ENCODE measurements around the gene CPED1. TPM values are rescaled to one million over a fixed set of nuclear protein-coding genes. Genes with fewer than 3 reads are reported as not detected.
A peak's percentile ranks its signal among the peaks of the same experiment; 100 is the strongest.
"Not testable (repeated sequence)": the region's sequence is repeated elsewhere in the genome, so short reads cannot be mapped to it uniquely, and the experiment has no call there.

CPED1 gene
- total RNA-seq, 1 donor from 2014 or later = not detected

- no peaks in the 10 kb centered on the region for H3F3A ChIP-seq (ENCODE audit: low read depth)
- H3K9me3 ChIP-seq (ENCODE audit: low read depth) = no peaks in the 10 kb centered on the region
- Mint-ChIP-seq H3K9me3 (no peaks in the 10 kb centered on the region), H3K4me1 (no peaks in the 10 kb centered on the region), H3K27me3 (ENCODE audit: insufficient read depth, low read depth) (no peaks in the 10 kb centered on the region), H3K36me3 (no peaks in the 10 kb centered on the region), H3K4me3 (no peak overlapping the region), H3K27ac (no peak overlapping the region)
- no peak overlapping the region for H3K4me3 ChIP-seq
- no peak overlapping the region for H2AFZ ChIP-seq (replicated peaks)
- DNase-seq (ENCODE audit: low spot score) = no peak
- no peaks in the 10 kb centered on the region for H3K27me3 ChIP-seq
- no peaks in the 10 kb centered on the region for H3K4me1 ChIP-seq
- no peak overlapping the region for H3K4me2 ChIP-seq
- no peaks in the 10 kb centered on the region for H3K36me3 ChIP-seq
- TF ChIP-seq CTCF (IDR thresholded peaks at IDR 0.05) (no peak), EZH2phosphoT487 (IDR thresholded peaks at IDR 0.05) (no peak), EZH2 (IDR thresholded peaks at IDR 0.05) (no peak)
- no peaks in the 10 kb centered on the region for H3K79me2 ChIP-seq (ENCODE audit: low read depth)
- H3K27ac ChIP-seq = no peak overlapping the region
- no peak overlapping the region for H3K9ac ChIP-seq
- no peaks in the 10 kb centered on the region for H4K20me1 ChIP-seq (ENCODE audit: low read depth)
These were observed 226.1 kb downstream of the CPED1 start for GRCh38 chr7:121214657-121215056.

- no peak for DNase-seq (ENCODE audit: low spot score)
- H2AFZ ChIP-seq (replicated peaks) = peak overlapping the region; percentile 53
- Mint-ChIP-seq H3K9me3 (peaks cover 10% of the 10 kb centered on the region), H3K27ac (no peak overlapping the region), H3K4me3 (no peak overlapping the region), H3K36me3 (no peaks in the 10 kb centered on the region), H3K27me3 (ENCODE audit: insufficient read depth, low read depth) (no peaks in the 10 kb centered on the region), H3K4me1 (no peaks in the 10 kb centered on the region)
- no peak overlapping the region for H3K4me3 ChIP-seq
- no peaks in the 10 kb centered on the region for H3K36me3 ChIP-seq
- no peaks in the 10 kb centered on the region for H3K79me2 ChIP-seq (ENCODE audit: low read depth)
- H4K20me1 ChIP-seq (ENCODE audit: low read depth) = no peaks in the 10 kb centered on the region
- H3K27ac ChIP-seq = no peak overlapping the region
- no peaks in the 10 kb centered on the region for H3K4me1 ChIP-seq
- no peaks in the 10 kb centered on the region for H3F3A ChIP-seq (ENCODE audit: low read depth)
- no peak overlapping the region for H3K9ac ChIP-seq
- no peaks in the 10 kb centered on the region for H3K27me3 ChIP-seq
- TF ChIP-seq EZH2 (IDR thresholded peaks at IDR 0.05) (no peak), EZH2phosphoT487 (IDR thresholded peaks at IDR 0.05) (no peak), CTCF (IDR thresholded peaks at IDR 0.05) (no peak)
- H3K9me3 ChIP-seq (ENCODE audit: low read depth) = no peaks in the 10 kb centered on the region
- H3K4me2 ChIP-seq = no peak overlapping the region
These were observed 230.5 kb downstream of the CPED1 start for GRCh38 chr7:121219026-121219425.

GRCh38 chr7:121221108-121221507, 232.6 kb downstream of the CPED1 start:
- not testable (repeated sequence) for H3K4me2 ChIP-seq; H3K9ac ChIP-seq; H3K27me3 Mint-ChIP-seq (ENCODE audit: insufficient read depth, low read depth); DNase-seq (ENCODE audit: low spot score); H3K27ac ChIP-seq; H3F3A ChIP-seq (ENCODE audit: low read depth); H3K4me1 Mint-ChIP-seq; H3K36me3 ChIP-seq; H3K27ac Mint-ChIP-seq; H3K79me2 ChIP-seq (ENCODE audit: low read depth); H3K36me3 Mint-ChIP-seq; H3K4me3 ChIP-seq; H3K9me3 Mint-ChIP-seq; H4K20me1 ChIP-seq (ENCODE audit: low read depth); H3K9me3 ChIP-seq (ENCODE audit: low read depth); H2AFZ ChIP-seq (replicated peaks); H3K4me1 ChIP-seq; H3K27me3 ChIP-seq; H3K4me3 Mint-ChIP-seq

GRCh38 chr7:121228779-121229178, 240.3 kb downstream of the CPED1 start:
- H3K27ac ChIP-seq = no peak overlapping the region
- Mint-ChIP-seq H3K36me3 (no peaks in the 10 kb centered on the region), H3K27me3 (ENCODE audit: insufficient read depth, low read depth) (peaks cover 2% of the 10 kb centered on the region), H3K4me1 (no peaks in the 10 kb centered on the region), H3K4me3 (no peak overlapping the region), H3K9me3 (no peaks in the 10 kb centered on the region), H3K27ac (no peak overlapping the region)
- no peaks in the 10 kb centered on the region for H4K20me1 ChIP-seq (ENCODE audit: low read depth)
- no peak overlapping the region for H2AFZ ChIP-seq (replicated peaks)
- H3K79me2 ChIP-seq (ENCODE audit: low read depth) = no peaks in the 10 kb centered on the region
- DNase-seq (ENCODE audit: low spot score) = no peak
- H3K27me3 ChIP-seq = no peaks in the 10 kb centered on the region
- H3K9ac ChIP-seq = no peak overlapping the region
- no peaks in the 10 kb centered on the region for H3K4me1 ChIP-seq
- H3K4me3 ChIP-seq = no peak overlapping the region
- no peaks in the 10 kb centered on the region for H3K36me3 ChIP-seq
- no peak for TF ChIP-seq CTCF (IDR thresholded peaks at IDR 0.05)
- no peak for TF ChIP-seq EZH2 (IDR thresholded peaks at IDR 0.05)
- TF ChIP-seq EZH2phosphoT487 (IDR thresholded peaks at IDR 0.05) = no peak
- H3K9me3 ChIP-seq (ENCODE audit: low read depth) = no peaks in the 10 kb centered on the region
- no peak overlapping the region for H3K4me2 ChIP-seq
- H3F3A ChIP-seq (ENCODE audit: low read depth) = no peaks in the 10 kb centered on the region
